OCI-LY1 (cell line): Measurements from ENCODE around the gene SMARCC1.

Experiments used
- H2AFZ ChIP-seq: fragments of 200-600 bp; sonication (generic), shearing (Covaris generic); 2 replicates; pipeline ENCODE4 v1.6.0; 2014; ENCODE audit warnings: antibody characterized with exemption, mild to moderate bottlenecking, low read length
- H3F3A ChIP-seq: fragments of 200-600 bp; sonication (generic), shearing (Covaris generic); 2 replicates; pipeline ENCODE4 v1.6.0; 2014; ENCODE audit warnings: mild to moderate bottlenecking, antibody characterized with exemption, low read length, moderate library complexity; ENCODE audit not compliant: insufficient read depth
- H3K27ac ChIP-seq: fragments of 200-600 bp; sonication (generic); 2 replicates; pipeline ENCODE4 v1.5.1; 2014; ENCODE audit warnings: low read length, mixed run types, mild to moderate bottlenecking, low read depth; ENCODE audit not compliant: poor library complexity, severe bottlenecking
- H3K27me3 ChIP-seq: fragments of 200-600 bp; sonication (generic); 2 replicates; pipeline ENCODE4 v1.6.0; 2014; ENCODE audit warnings: antibody characterized with exemption, mild to moderate bottlenecking, low read length, moderate library complexity; ENCODE audit not compliant: insufficient read depth
- H3K36me3 ChIP-seq: fragments of 200-600 bp; sonication (generic); 2 replicates; pipeline ENCODE4 v1.6.1; 2014; ENCODE audit warnings: mild to moderate bottlenecking, antibody characterized with exemption, low read length, moderate library complexity, mixed read lengths; ENCODE audit not compliant: insufficient read depth
- H3K4me1 ChIP-seq: fragments of 200-600 bp; sonication (generic); 2 replicates; pipeline ENCODE4 v1.5.1; 2014; ENCODE audit warnings: mild to moderate bottlenecking, low read length, moderate library complexity; ENCODE audit not compliant: insufficient read depth, severe bottlenecking
- H3K4me2 ChIP-seq: fragments of 200-600 bp; sonication (generic), shearing (Covaris generic); 2 replicates; pipeline ENCODE4 v1.6.1; 2014; ENCODE audit warnings: low read length
- H3K4me3 ChIP-seq: fragments of 200-600 bp; sonication (generic); 2 replicates; pipeline ENCODE4 v1.5.1; 2014; ENCODE audit warnings: low read length, low read depth, mild to moderate bottlenecking, mixed read lengths; ENCODE audit not compliant: poor library complexity, severe bottlenecking
- H3K79me2 ChIP-seq: fragments of 200-600 bp; shearing (Covaris generic); 2 replicates; pipeline ENCODE4 v1.6.1; 2016; ENCODE audit warnings: mixed run types, low read length, mixed read lengths; ENCODE audit not compliant: insufficient read depth
- H3K9ac ChIP-seq: fragments of 200-600 bp; sonication (generic), shearing (Covaris generic); 2 replicates; pipeline ENCODE4 v1.6.1; 2014; ENCODE audit warnings: mild to moderate bottlenecking, low read length, mixed read lengths
- H3K9me2 ChIP-seq: fragments of 200-600 bp; sonication (generic), shearing (Covaris generic); 2 replicates; pipeline ENCODE4 v1.6.1; 2014; ENCODE audit warnings: low read depth, mild to moderate bottlenecking, low read length, mixed read lengths
- H3K9me3 ChIP-seq: fragments of 200-600 bp; shearing (Covaris generic); 2 replicates; pipeline ENCODE4 v1.6.1; 2014; ENCODE audit warnings: low read length, mixed read lengths
- H4K20me1 ChIP-seq: fragments of 200-600 bp; sonication (generic), shearing (Covaris generic); 2 replicates; pipeline ENCODE4 v1.6.0; 2016; ENCODE audit warnings: mild to moderate bottlenecking, low read length; ENCODE audit not compliant: insufficient read depth
- CTCF ChIP-seq: fragments of 200-600 bp; sonication (generic), shearing (Covaris generic); IDR thresholded peaks from 2 replicates; pipeline ENCODE4 v1.5.1; 2017; ENCODE audit warnings: mild to moderate bottlenecking, antibody characterized with exemption, low read length, moderate library complexity, mixed read lengths
- EZH2 ChIP-seq: fragments of 200-600 bp; sonication (generic), shearing (Covaris generic); IDR thresholded peaks from 2 replicates; pipeline ENCODE4 v1.8.0; 2017; ENCODE audit warnings: borderline replicate concordance, mixed run types, mild to moderate bottlenecking, antibody characterized with exemption, low read length, moderate library complexity, mixed read lengths

Gene SMARCC1

GRCh38 chr3:47641739-47642138 lies 140.0 kb downstream of the SMARCC1 start:
- no peak overlapping the region for H3K4me3 ChIP-seq
- no peaks in the 10 kb centered on the region for H3K79me2 ChIP-seq
- H3K9me3 ChIP-seq = no peaks in the 10 kb centered on the region
- peaks cover 55% of the 10 kb centered on the region; the same call in 1 of the 2 replicates for H3K36me3 ChIP-seq
- no peak overlapping the region for H3K4me2 ChIP-seq
- H3K4me1 ChIP-seq = no peaks in the 10 kb centered on the region
- TF ChIP-seq EZH2 = no peak
- TF ChIP-seq CTCF = no peak
- no peaks in the 10 kb centered on the region for H3K9me2 ChIP-seq
- no peak overlapping the region for H3K27ac ChIP-seq
- H3K9ac ChIP-seq = no peak overlapping the region
- no peaks in the 10 kb centered on the region for H3K27me3 ChIP-seq
- no peaks in the 10 kb centered on the region for H4K20me1 ChIP-seq
- H2AFZ ChIP-seq = no peak overlapping the region
- no peaks in the 10 kb centered on the region for H3F3A ChIP-seq

GRCh38 chr3:47636921-47637320 lies 144.8 kb downstream of the SMARCC1 start:
- peaks cover 79% of the 10 kb centered on the region for H3K36me3 ChIP-seq
- H3F3A ChIP-seq = no peaks in the 10 kb centered on the region
- no peaks in the 10 kb centered on the region for H3K79me2 ChIP-seq
- no peaks in the 10 kb centered on the region for H3K9me2 ChIP-seq
- no peak for TF ChIP-seq CTCF
- TF ChIP-seq EZH2 = no peak
- no peak overlapping the region for H3K9ac ChIP-seq
- H3K27me3 ChIP-seq = no peaks in the 10 kb centered on the region
- H3K9me3 ChIP-seq = no peaks in the 10 kb centered on the region
- H3K27ac ChIP-seq = no peak overlapping the region
- no peak overlapping the region for H2AFZ ChIP-seq
- no peak overlapping the region for H3K4me3 ChIP-seq
- no peak overlapping the region for H3K4me2 ChIP-seq
- H4K20me1 ChIP-seq = no peaks in the 10 kb centered on the region
- H3K4me1 ChIP-seq = no peaks in the 10 kb centered on the region

GRCh38 chr3:47636225-47636624 lies 145.5 kb downstream of the SMARCC1 start:
- Histone ChIP-seq H3K27ac (no peak overlapping the region), H3K4me3 (no peak overlapping the region), H3F3A (no peaks in the 10 kb centered on the region), H2AFZ (no peak overlapping the region), H3K27me3 (no peaks in the 10 kb centered on the region), H4K20me1 (no peaks in the 10 kb centered on the region), H3K4me1 (no peaks in the 10 kb centered on the region), H3K9me2 (no peaks in the 10 kb centered on the region), H3K9me3 (no peaks in the 10 kb centered on the region), H3K79me2 (no peaks in the 10 kb centered on the region), H3K9ac (no peak overlapping the region), H3K4me2 (no peak overlapping the region), H3K36me3 (peaks cover 79% of the 10 kb centered on the region)
- TF ChIP-seq CTCF = no peak
- no peak for TF ChIP-seq EZH2
